Left kidney (tissue), 8 donors: ENCODE data around the gene FAM163B. TPM values are rescaled to one million over a fixed set of nuclear protein-coding genes. Genes with fewer than 3 reads are reported as not detected.

Experiments
- DNase-seq: peaks from one replicate; pipeline ENCODE4 v3.0.0-alpha.2; 2013
- long read RNA-seq, 8 donors: transcript quantifications; one replicate each; lab custom pipeline, GENCODE V29; 2026
- polyA plus RNA-seq: library from polyadenylated mRNA; unstranded; fragments of 120-200 nt; gene quantifications from one replicate; pipeline ENCODE4 v1.2.1, GENCODE V29; 2013; ENCODE audit not compliant: insufficient read length

FAM163B gene
- polyA plus RNA-seq = 0.12 TPM
- long read RNA-seq, donor 1 = 0 reads
- long read RNA-seq, donor 2 = 0 reads
- long read RNA-seq, donor 3 = 0 reads
- long read RNA-seq, donor 4 = 0 reads
- long read RNA-seq, donor 5 = 0 reads
- long read RNA-seq, donor 6 = 0 reads
- long read RNA-seq, donor 7 = 0 reads
- long read RNA-seq, donor 8 = 0 reads

GRCh38 chr9:133609311-133610098 lies at the start of gene FAM163B:
Gene FAM163B, minus strand, starts transcription at chr9:133609389. Its CDS starts 29,166 bp downstream, at chr9:133580223.
- peak; percentile 66 for DNase-seq

DNA sequence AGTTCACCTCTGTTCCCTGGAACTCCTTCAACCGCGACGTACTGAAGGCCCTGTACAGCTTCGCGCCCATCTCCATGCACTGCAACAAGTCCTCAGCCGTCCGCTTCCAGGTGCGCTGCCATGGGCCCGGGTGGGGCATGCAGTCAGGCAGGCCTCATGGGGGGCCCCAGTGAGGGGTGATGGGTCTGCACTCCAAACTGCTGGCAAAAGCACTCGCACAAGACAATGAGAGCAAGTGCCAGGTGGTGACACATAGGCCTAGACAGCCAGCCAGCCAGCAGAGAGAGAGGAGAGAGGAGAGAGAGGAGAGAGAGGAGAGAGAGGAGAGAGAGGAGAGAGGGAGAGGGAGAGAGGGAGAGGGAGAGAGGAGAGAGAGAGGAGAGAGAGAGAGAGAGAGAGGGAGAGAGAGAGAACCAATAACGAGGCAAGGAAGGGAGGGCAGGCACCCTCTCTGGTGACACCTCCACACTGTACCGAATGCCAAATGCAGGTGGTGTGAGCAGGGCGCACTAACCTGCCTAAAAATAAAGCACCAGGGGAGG lies 48.0 kb upstream of the FAM163B start:
- DNase-seq = no peak

GRCh38 chr9:133656211-133657119 lies 47.3 kb upstream of the FAM163B start:
- DNase-seq = no peak

DNA sequence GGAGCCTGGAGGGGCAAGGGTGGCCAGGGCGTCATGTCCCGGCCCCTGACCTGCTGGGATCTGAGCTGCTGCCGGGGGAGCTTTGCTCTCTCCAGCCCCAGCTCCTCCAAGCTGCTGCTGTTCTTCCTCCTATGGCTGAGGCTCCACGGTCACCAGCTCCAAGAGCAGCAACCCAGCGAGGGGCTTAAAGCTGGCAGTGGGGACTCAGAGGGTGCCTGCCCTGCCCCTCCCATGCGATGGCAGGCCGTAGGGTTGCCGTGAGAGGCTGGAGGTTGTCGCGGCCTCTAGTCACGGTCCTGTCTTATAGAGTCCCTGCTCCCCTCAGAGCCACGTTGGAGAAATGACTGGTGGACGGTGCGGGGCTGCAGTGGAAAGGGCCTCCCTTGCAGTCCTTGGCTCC lies 46.5 kb upstream of the FAM163B start:
- DNase-seq = no peak

DNA sequence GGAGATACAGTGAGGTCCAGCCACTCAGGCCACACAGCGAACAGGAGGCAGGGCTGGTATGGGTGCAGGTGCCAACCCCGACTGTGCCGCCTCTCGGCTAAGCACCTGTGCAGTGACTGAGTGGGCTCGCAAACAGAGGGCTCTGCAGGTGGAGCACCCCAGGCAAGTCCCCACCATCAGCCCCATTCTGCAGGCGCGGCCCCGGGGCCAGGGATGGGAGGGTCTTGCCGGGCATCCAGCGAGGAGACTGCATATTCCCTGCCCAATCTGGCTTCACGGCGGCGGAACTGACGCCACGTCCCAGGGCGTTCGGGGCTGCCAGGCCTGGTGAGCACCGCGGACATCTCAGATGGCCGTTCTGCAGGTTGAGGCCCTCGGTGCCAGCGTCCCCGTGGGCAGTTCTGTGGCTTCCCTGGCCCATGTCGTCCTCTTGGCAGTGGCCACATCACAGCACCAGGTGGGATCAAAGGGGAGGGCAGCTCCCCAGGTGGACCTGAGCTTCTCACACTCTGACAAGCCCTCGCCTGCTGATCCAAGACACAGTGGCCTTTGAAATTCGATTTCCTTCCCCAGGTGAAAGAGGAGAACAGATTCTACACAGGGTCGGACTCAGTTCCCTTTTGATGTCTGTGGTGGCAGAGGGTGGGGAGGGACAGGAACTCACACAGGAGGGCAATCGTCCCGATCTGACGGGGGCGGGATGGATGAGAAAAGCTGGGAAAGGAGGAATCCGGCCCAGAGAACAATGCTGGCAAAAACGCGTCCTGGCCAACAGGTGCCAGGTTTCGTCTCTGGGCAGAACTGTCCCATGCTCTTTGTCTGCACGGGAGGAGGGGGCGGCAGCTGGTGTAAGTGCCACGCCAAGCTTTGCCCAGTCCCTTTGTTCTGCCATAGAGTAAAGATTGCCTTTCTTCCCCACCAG lies 45.8 kb upstream of the FAM163B start:
- no peak for DNase-seq

GRCh38 chr9:133653638-133654037 lies 44.4 kb upstream of the FAM163B start:
- no peak for DNase-seq

DNA sequence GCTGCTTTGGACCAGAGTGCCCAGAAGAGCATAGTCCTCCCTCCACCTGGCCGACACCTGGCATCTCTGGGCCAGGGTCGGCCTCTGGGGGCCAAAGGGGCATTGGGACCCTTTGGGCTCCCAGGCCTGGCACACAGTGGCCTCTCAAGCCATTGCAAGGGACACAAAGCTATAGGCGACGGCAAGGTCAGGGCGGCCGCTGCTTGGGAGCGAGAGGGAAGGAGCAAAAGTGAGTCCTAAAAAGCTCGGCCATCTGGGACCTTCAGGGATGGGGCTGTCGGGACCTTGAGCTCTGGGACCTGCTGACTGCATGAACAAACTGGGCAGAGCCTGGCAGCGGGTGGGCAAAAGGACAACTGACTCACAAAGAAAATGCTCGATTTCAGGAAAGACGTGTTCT lies 40.8 kb upstream of the FAM163B start:
- no peak for DNase-seq

DNA sequence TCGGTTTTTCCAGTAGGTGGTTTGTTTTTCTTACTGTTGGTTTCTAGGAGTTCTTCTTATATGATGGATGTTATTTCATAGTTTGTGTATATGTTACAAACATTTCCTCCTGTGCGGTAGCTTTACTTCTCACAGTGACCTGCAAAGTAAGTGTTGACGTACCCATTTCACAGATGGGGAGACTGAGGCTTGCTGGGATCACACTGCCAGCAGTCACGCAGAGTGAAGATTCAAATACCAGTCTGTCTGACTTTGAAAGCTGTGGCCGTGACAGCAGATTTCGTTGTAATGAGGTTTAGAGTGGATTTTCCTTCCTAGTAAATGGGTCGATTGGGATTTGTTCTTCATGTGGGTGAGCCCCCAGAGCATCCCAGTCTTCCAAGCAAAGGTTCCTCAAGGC lies 40.0 kb upstream of the FAM163B start:
- DNase-seq = no peak

DNA sequence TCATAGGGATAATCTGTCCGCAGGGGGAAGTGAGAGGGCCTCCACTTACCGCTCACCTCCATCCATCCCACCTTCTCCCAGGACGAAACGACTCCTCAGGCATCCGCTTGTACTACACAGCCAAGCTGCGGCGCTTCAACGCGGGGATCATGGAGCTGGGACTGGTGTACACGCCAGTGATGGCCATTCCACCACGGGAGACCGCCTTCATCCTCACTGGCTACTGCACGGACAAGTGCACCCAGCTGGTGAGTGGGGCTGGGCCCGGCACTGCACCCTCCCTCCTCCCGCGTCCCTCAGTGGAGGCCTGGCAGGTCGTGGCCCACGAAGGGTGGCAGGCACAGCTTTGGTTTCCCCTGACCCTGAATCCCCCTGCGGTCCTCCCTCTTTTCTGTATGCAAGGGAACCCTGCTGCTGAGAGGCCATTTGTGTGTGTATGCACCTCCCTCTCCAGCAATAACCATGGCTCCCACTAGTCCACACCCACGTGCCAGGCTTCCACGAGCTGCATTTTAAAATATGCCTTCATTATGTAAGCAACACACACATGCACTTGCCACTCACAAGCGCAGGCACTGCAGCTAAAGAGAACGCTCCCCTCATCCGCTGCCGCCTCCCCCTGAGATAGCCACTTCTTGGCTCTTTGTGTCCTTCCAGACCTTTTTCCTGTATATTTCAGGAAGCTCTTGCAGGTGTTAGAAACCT lies 38.7 kb upstream of the FAM163B start:
- no peak for DNase-seq

DNA sequence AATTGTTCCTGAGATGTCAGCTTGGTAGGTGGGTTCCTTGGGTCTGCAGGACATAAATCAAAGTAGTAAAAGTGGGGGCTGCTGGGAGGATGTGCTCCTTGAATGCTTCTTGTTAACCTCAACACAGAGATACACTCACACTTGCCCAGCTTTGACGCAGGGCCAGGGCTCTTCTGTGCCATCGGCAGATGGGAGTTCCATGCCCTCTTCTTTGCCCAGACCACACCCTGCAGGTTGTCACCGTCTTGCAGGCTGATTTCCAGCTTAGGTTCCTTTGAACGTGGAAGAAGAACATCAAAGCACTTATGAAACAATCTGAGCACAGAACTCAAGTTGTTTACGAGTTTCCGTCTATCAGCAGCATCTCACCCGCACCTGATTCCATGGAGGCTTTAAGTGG lies 38.0 kb upstream of the FAM163B start:
- no peak for DNase-seq

DNA sequence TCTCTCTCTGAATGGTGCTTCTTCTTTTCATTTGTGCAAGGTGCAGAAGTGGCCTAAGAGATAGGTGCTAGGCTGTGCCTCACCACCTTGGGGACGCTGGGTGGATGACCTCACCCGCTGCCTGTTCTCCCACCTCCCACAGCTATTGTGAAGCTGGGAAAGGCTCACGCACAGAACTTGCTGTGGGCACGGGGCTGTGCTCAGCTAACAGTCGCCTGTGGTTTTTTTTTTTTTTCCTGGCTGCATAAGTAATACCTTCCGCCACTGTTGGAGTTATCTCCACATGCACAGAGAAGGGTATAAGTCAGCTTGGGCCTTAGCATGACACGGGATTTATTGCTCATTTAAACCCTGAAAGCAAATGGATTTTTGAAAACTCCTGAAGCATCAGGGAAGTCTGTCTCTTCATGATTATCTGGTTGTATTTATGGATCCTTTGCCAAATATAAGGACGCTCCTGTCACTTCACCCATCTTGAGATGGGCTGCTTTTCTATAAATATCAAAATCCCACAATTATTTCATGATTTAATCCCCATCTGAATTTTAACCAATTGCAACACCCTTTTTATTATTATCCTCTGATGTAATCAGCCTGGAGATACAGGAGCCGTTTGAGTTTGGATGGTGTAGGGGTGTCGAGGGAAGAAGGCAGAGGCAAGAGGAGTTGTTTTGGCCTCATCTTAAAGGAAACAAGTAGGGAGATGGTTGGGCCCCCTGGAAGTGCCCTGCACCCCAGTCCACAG lies 36.0 kb upstream of the FAM163B start:
- DNase-seq = no peak

DNA sequence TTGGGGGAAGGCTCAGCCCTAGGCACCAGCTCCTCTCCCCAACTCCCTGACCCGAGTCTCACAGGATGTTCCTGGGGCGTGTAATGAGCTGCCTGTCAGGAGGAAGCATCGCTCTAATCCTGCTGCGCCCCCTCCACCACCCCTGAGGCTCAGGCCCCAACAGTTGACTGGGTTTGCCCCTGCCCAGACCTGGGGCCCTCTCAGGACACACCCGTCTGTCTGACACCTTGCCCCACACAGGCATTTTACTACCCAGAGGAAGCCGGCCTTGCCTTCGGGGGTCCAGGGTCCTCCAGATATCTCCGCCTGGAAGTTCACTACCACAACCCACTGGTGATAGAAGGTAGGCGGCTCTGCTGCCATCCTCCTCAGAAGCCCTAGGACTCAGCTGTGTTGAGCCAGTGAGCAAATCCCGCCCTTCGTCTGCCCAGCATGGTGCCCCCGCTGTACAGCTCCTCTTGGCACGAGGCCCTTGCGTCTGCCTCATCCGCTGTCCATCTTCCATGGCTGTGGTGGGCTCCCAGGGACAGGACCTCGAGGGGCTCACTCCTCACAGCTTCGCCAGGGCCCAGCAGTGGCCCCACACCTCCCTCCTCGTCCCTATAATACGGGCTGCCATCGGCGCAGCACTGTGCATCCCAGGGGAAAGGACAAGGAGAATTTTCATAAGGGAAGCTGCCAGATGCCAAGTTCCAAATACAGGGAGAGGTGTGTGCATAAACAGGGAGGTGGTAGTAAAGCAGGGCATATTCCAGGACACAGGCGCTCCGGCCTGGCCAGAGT lies 35.0 kb upstream of the FAM163B start:
- no peak for DNase-seq

DNA sequence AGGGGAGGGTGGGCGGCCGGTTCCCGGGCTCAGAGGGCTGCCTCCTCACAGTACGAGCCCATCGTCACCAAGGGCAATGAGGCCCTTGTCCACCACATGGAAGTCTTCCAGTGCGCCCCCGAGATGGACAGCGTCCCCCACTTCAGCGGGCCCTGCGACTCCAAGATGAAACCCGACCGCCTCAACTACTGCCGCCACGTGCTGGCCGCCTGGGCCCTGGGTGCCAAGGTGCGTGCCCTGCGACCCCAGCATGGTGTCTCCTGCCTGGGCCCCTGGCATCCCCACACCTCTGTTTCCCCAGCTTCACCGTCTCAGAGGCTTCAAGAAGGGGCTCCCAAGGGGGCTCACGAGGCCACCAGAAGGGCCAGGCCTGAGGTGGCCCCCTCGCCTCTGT lies 34.2 kb upstream of the FAM163B start:
- DNase-seq = no peak

DNA sequence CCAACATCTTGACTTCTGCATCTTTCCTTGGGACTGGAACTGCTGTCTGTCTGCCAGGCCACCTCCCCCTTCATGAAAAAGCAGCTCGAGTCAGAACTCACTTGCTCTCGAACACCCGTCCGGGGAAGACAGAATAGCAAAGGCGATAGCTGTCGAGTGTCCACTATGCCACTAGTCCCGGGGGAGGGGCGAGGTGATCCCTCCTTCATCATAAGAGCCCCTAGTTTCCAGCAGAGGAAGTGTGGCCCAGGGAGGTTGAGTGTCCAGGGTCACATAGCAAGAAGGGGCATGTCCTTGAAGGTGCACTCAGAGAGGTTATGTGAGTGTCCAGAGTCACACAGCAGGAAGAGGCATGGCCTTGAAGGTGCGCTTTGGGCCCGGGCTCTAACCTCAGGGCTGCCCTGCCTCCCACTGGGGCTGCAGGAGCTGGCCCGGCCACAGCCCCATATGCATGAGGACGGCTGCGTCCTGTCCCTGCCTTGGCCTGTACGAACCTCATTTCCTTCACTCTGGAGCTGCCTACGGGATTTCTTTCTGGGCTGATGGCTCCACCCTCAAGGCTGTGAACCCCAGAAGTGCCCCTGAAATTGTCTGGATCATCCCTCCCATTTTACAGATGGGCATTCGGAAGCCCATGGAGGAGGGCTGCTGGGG lies 33.6 kb upstream of the FAM163B start:
- no peak for DNase-seq

DNA sequence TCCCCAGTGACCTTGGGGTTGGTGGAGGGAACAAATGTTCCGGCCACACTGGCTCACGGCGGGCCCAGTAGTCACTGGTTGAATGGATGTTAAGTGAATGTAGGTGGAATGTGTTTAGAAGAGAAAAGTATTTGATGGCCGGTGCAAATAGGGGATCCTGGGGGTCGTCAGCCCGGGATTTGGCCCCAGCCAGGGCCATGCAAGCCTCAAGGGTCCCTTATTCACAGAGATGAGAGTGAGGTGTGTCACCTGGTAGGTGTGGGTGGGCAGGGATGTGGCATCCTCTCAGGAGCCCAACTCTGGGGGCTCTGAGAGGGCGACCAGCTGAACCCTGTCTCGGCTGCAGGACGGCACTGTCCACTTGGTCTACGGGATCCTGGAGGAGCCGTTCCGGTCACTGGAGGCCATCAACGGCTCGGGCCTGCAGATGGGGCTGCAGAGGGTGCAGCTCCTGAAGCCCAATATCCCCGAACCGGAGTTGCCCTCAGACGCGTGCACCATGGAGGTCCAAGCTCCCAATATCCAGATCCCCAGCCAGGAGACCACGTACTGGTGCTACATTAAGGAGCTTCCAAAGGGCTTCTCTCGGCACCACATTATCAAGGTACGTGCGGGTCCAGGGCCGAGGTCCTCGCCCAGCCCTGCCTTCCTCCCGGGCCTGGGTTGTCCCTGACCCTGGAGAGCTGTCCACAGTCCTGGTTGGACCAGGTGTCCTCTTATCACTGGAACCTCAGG lies 32.8 kb upstream of the FAM163B start:
- DNase-seq = no peak

DNA sequence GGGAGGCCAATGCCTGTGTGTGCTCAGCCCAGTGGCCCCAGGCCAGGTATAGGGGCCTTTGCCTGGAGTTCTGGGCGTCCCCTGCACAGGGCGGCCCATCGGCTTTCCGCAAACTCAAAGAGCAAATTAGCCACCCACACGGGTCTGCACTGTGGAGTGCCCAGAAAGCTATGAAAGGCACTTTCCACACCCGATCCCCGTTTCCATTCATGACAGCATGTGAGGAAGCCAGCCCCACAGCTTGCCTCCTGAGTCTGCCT lies 32.1 kb upstream of the FAM163B start:
- DNase-seq = no peak

GRCh38 chr9:133640580-133641395 lies 31.6 kb upstream of the FAM163B start:
- no peak for DNase-seq
